ENCODE data around the gene ABCA3.

Gene ABCA3

DNA sequence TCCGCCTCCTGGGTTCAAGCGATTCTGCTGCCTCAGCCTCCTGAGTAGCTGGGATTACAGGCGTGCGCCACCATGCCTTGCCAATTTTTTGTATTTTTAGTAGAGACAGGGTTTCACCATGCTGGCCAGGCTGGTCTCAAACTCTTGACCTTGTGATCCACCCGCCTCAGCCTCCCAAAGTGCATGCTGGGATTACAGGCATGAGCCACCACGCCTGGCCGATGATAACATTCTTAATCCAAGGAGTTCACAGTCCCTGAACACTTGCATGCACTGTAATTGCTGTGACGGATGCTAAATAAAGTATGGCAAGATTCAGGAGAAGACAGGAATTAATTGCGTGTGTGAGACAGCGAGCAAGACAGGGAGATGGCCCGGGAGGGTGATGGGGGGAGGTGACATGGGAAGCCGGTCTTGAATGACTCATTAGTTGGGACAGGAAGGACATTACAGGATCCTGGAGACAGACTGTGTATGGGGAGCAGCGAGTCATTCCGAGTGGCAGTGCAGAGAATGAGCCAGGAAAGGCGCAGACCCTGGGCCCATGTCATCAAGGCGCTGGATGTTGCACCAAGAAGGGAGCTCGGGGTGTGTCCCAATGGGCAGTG is 6.7 kb downstream of the ABCA3 start:
- H3K27ac ChIP-seq: no peak overlapping the region
- TF ChIP-seq, protein P1, sequence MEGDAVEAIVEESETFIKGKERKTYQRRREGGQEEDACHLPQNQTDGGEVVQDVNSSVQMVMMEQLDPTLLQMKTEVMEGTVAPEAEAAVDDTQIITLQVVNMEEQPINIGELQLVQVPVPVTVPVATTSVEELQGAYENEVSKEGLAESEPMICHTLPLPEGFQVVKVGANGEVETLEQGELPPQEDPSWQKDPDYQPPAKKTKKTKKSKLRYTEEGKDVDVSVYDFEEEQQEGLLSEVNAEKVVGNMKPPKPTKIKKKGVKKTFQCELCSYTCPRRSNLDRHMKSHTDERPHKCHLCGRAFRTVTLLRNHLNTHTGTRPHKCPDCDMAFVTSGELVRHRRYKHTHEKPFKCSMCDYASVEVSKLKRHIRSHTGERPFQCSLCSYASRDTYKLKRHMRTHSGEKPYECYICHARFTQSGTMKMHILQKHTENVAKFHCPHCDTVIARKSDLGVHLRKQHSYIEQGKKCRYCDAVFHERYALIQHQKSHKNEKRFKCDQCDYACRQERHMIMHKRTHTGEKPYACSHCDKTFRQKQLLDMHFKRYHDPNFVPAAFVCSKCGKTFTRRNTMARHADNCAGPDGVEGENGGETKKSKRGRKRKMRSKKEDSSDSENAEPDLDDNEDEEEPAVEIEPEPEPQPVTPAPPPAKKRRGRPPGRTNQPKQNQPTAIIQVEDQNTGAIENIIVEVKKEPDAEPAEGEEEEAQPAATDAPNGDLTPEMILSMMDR (IDR thresholded peaks at IDR 0.05): no peak
- TF ChIP-seq ZFX (IDR thresholded peaks at IDR 0.05; ENCODE audit: borderline replicate concordance): no peak

DNA sequence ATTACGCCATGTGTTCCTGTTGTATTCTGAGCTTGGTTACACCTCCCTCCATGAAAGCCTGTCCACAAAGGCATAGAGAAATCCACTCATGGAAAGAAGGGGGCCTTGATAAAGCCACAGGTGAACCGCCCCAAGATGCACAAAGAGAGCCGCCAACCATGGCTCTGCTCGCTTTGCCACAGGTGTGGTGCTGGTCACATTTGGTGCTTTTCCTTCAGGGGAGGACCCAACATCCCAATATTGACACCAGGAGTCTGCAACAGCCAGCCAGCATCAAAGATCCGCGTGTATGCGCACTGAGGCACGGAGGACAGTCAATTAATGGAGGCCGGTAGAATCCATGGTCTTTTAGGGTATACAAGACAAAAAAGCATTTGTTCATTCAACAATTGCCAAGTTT is 7.3 kb downstream of the ABCA3 start:
- TF ChIP-seq ZFX (IDR thresholded peaks at IDR 0.05; ENCODE audit: borderline replicate concordance): no peak
- TF ChIP-seq, protein P1 (IDR thresholded peaks at IDR 0.05): no peak
- no peak overlapping the region for H3K27ac ChIP-seq

DNA sequence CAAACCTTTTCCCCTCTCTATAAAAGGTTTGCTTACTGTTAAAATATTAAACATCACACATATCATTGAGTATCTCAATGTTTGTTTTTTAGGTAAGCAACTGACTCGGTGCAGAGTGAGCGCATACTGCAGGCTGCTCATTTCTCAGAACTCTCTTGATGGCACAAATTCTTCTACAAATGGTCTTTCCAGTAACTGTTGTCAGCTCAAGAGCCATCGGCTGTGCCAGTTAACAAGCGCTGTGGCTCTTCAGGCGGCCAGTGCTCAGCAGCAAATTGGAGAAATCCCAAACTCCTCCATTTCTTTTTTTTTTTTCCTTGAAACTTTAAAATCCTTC is 8.6 kb downstream of the ABCA3 start:
- H3K27ac ChIP-seq: no peak overlapping the region
- TF ChIP-seq, protein P1 (IDR thresholded peaks at IDR 0.05): no peak
- no peak for TF ChIP-seq ZFX (IDR thresholded peaks at IDR 0.05; ENCODE audit: borderline replicate concordance)

DNA sequence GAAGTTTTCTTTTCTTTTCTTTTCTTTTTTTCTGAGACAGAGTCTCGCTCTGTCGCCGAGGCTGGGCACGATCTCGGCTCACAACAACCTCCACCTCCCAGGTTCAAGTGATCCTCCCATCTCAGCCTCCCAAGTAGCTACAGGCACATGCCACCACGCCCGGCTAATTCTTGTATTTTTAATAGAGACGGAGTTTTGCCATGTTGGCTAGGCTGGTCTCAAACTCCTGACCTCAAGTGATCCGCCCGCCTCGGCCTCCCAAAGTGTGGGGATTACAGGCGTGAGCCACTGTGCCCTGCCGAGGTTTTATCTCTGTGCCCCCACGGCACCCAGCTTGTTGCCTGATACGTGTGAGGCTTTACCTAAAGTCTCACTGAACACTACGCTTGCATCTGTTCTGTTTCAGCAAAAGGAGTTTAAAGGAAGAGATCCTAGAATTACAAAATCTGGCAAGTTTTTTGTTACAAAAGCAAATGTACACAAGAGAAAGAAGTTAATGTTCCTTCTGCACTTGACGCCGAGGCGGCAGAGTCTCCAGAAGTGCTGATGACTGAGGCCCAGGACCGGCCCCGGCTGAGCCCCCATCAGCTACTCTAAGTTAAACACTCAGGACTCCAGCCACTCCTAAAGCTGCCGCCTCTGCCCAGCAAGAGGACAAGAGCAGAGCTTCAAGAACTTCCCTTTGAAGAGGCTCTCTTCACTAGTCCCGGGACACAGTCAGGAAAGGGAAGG is 9.2 kb downstream of the ABCA3 start:
- TF ChIP-seq, protein P1 (IDR thresholded peaks at IDR 0.05): no peak
- TF ChIP-seq ZFX (IDR thresholded peaks at IDR 0.05; ENCODE audit: borderline replicate concordance): no peak
- H3K27ac ChIP-seq: no peak overlapping the region

DNA sequence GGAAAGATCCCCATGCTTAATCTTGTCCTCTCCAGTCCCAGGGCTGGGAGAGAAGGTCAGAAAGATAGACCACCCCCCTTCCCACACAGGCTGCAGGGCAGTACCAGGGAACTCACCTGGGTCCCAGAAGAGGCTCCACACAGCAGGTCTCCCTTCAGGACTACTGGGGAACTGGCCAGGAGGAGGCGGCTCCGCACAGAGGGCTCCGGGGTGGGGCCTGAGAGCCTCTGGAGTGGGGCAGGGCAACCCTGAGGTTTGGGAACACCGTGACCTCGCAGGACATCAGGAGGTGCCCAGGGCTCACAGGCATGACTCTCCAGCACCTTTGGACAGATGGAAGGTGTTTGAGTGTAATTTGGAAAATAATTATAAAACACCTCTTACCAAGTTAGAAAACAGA is 11.0 kb downstream of the ABCA3 start:
- no peak overlapping the region for H3K27ac ChIP-seq
- no peak for TF ChIP-seq ZFX (IDR thresholded peaks at IDR 0.05; ENCODE audit: borderline replicate concordance)
- TF ChIP-seq, protein P1 (IDR thresholded peaks at IDR 0.05): no peak

DNA sequence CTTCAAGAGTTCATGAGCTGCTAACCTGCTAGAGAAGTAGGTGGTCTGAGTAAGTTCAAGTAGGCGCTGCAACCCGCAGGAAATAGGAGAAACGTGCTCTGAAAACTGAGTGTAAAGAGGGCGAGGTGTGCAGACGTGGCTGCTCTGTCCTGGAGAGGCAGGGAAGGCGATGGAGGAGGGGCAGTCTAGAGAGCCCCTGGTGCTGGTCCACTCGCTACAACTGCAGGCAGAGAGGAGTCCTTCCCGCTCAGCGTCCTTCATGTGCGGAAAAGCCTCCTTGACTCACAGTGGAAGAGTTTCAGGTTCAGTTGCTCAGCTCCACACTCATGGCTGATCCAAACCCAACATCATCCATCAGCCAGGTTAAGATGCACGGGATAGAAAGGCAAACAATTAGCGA is 12.1 kb downstream of the ABCA3 start:
- TF ChIP-seq ZFX (IDR thresholded peaks at IDR 0.05; ENCODE audit: borderline replicate concordance): no peak
- TF ChIP-seq, protein P1 (IDR thresholded peaks at IDR 0.05): no peak
- no peak overlapping the region for H3K27ac ChIP-seq

DNA sequence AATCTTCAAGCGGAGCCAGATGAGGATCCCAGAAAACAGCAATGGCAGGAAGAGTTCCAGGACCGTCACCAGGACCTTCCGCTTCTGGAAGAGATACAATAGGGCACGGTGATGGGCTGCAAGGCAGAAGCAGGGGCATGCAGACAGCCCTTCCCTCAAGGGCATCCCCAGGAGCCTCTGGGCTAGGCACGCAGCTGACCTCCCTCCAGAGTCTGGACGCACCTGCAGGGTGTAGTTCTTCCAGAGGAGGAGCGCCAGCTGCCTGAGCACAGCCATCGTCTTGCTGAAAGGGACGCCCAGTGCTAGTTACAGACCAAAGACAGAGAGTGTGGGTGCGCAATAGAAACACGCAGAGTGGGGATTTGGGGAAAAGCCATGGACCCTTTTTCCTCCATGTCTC is 14.3 kb downstream of the ABCA3 start:
- TF ChIP-seq, protein P1 (IDR thresholded peaks at IDR 0.05): no peak
- TF ChIP-seq ZFX (IDR thresholded peaks at IDR 0.05; ENCODE audit: borderline replicate concordance): no peak
- H3K27ac ChIP-seq: no peak overlapping the region
